ENCODE data around the gene AKAP5. TPM values are rescaled to one million over a fixed set of nuclear protein-coding genes. Genes with fewer than 3 reads are reported as not detected.

Gene AKAP5
- total and polyA plus RNA-seq, 2 donors (not counting 1 experiment from before 2014, with no cell fraction given): 0.21 to 1.4 TPM

DNA sequence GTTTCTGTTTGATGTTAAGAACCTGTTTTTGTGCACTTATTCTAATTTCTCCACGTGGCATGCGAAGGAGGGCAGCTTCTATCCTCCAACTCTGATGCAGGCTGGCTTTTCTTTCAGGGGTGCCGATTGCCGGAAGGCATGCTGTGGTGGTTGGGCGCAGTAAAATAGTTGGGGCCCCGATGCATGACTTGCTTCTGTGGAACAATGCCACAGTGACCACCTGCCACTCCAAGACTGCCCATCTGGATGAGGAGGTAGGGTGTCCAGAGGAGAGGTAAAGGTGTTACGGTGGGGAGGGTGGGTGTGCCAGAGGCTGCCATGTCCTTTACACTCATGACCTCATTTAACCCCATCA lies 47.6 kb upstream of the AKAP5 start:
- H4K20me1 ChIP-seq (ENCODE audit: control insufficient read depth, insufficient read depth, low read length, poor library complexity, severe bottlenecking): no peaks in the 10 kb centered on the region
- Mint-ChIP-seq H3K9me3 (ENCODE audit: insufficient read depth) (no peaks in the 10 kb centered on the region), H3K4me1 (no peaks in the 10 kb centered on the region), H3K27me3 (no peaks in the 10 kb centered on the region), H3K27ac (no peak overlapping the region), H3K4me3 (no peak overlapping the region)
- no peaks in the 10 kb centered on the region for H3K9me3 ChIP-seq (ENCODE audit: control extremely low read depth in 1 of 3, control insufficient read depth in 2 of 3, insufficient read depth in 1 of 3, low read length in 2 of 3)
- H3K9ac ChIP-seq (ENCODE audit: low read length): no peak overlapping the region
- intact Hi-C loops (cut with micrococcal nuclease): no loop called here
- H2AFZ ChIP-seq (ENCODE audit: insufficient read depth, low read depth, low read length, poor library complexity, severe bottlenecking): no peak overlapping the region
- no peak overlapping the region for H3K27ac ChIP-seq (ENCODE audit: low read length in 2 of 2)
- no peak for ATAC-seq (ENCODE audit: low read depth)
- TF ChIP-seq, protein P1, sequence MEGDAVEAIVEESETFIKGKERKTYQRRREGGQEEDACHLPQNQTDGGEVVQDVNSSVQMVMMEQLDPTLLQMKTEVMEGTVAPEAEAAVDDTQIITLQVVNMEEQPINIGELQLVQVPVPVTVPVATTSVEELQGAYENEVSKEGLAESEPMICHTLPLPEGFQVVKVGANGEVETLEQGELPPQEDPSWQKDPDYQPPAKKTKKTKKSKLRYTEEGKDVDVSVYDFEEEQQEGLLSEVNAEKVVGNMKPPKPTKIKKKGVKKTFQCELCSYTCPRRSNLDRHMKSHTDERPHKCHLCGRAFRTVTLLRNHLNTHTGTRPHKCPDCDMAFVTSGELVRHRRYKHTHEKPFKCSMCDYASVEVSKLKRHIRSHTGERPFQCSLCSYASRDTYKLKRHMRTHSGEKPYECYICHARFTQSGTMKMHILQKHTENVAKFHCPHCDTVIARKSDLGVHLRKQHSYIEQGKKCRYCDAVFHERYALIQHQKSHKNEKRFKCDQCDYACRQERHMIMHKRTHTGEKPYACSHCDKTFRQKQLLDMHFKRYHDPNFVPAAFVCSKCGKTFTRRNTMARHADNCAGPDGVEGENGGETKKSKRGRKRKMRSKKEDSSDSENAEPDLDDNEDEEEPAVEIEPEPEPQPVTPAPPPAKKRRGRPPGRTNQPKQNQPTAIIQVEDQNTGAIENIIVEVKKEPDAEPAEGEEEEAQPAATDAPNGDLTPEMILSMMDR (IDR thresholded peaks at IDR 0.05): no peak
- no peak for TF ChIP-seq EZH2 (IDR thresholded peaks at IDR 0.05; ENCODE audit: borderline replicate concordance, insufficient read depth, low read depth, low read length, poor library complexity, severe bottlenecking)
- peaks cover 20 to 67% of the 10 kb centered on the region in 2 experiments for H3K36me3 ChIP-seq (replicated peaks in 1 of 2; ENCODE audit: control extremely low read depth in 1 of 2, control insufficient read depth in 1 of 2, extremely low read depth in 1 of 2, insufficient read depth in 2 of 2, low read length in 1 of 2)
- H3K27me3 ChIP-seq (replicated peaks in 1 of 4; ENCODE audit: control extremely low read depth in 1 of 4, control insufficient read depth in 3 of 4, insufficient read depth in 4 of 4, low read length in 3 of 4): no peaks in the 10 kb centered on the region
- no peak for DNase-seq
- WGBS (ENCODE audit: insufficient coverage): 96% methylated on average over 5 of the region's 7 CpGs
- no peaks in the 10 kb centered on the region for H3K79me2 ChIP-seq (ENCODE audit: control insufficient read depth, insufficient read depth, low read length)
- H3K4me1 ChIP-seq (ENCODE audit: control insufficient read depth in 2 of 2, insufficient read depth in 2 of 2, low read length in 2 of 2): no peaks in the 10 kb centered on the region
- ChIA-PET CTCF (interaction anchor here (0.7 to 2.2 kb wide), 2 partner anchors 13 to 48 kb away, joined by 3 to 9 read pairs; partner anchors contain the start of gene AKAP5), POLR2A (no interaction called here)
- H3K4me2 ChIP-seq (replicated peaks; ENCODE audit: low read depth, low read length, poor library complexity, severe bottlenecking): no peak overlapping the region
- H3K4me3 ChIP-seq (ENCODE audit: control extremely low read depth in 1 of 5, extremely low read depth in 1 of 5, insufficient read depth in 1 of 5, low read depth in 2 of 5, low read length in 4 of 5): no peak overlapping the region

GRCh38 chr14:64419003-64419402 lies 46.3 kb upstream of the AKAP5 start:
- no peaks in the 10 kb centered on the region for H3K4me1 Mint-ChIP-seq
- 100% methylated on average over 4 of the region's 7 CpGs for WGBS (ENCODE audit: insufficient coverage)
- H3K4me1 ChIP-seq (ENCODE audit: control insufficient read depth in 2 of 2, insufficient read depth in 2 of 2, low read length in 2 of 2): no peaks in the 10 kb centered on the region
- no peak overlapping the region for H3K27ac ChIP-seq (ENCODE audit: low read length in 2 of 2)
- ATAC-seq (ENCODE audit: low read depth) (no peak), DNase-seq (no peak)
- no peaks in the 10 kb centered on the region for H3K9me3 ChIP-seq (ENCODE audit: control extremely low read depth in 1 of 3, control insufficient read depth in 2 of 3, insufficient read depth in 1 of 3, low read length in 2 of 3)
- no peaks in the 10 kb centered on the region for H3K27me3 Mint-ChIP-seq
- peak overlapping the region; percentile 10 for H3K27ac Mint-ChIP-seq
- POLR2A ChIA-PET: no interaction called here
- intact Hi-C loops (cut with micrococcal nuclease): no loop called here
- H3K9ac ChIP-seq (ENCODE audit: low read length): no peak overlapping the region
- H3K4me3 Mint-ChIP-seq: no peak overlapping the region
- H4K20me1 ChIP-seq (ENCODE audit: control insufficient read depth, insufficient read depth, low read length, poor library complexity, severe bottlenecking): no peaks in the 10 kb centered on the region
- H3K79me2 ChIP-seq (ENCODE audit: control insufficient read depth, insufficient read depth, low read length): no peaks in the 10 kb centered on the region
- peaks cover 18 to 73% of the 10 kb centered on the region in 2 experiments for H3K36me3 ChIP-seq (replicated peaks in 1 of 2; ENCODE audit: control extremely low read depth in 1 of 2, control insufficient read depth in 1 of 2, extremely low read depth in 1 of 2, insufficient read depth in 2 of 2, low read length in 1 of 2)
- no peak overlapping the region for H3K4me2 ChIP-seq (replicated peaks; ENCODE audit: low read depth, low read length, poor library complexity, severe bottlenecking)
- no peak overlapping the region for H2AFZ ChIP-seq (ENCODE audit: insufficient read depth, low read depth, low read length, poor library complexity, severe bottlenecking)
- no peak overlapping the region for H3K4me3 ChIP-seq (ENCODE audit: control extremely low read depth in 1 of 5, extremely low read depth in 1 of 5, insufficient read depth in 1 of 5, low read depth in 2 of 5, low read length in 4 of 5)
- H3K27me3 ChIP-seq (replicated peaks in 1 of 4; ENCODE audit: control extremely low read depth in 1 of 4, control insufficient read depth in 3 of 4, insufficient read depth in 4 of 4, low read length in 3 of 4): no peaks in the 10 kb centered on the region
- TF ChIP-seq, protein P1 (IDR thresholded peaks at IDR 0.05): no peak
- no peak for TF ChIP-seq EZH2 (IDR thresholded peaks at IDR 0.05; ENCODE audit: borderline replicate concordance, insufficient read depth, low read depth, low read length, poor library complexity, severe bottlenecking)
- H3K9me3 Mint-ChIP-seq (ENCODE audit: insufficient read depth): no peaks in the 10 kb centered on the region
- CTCF ChIA-PET: interaction anchor here (1.4 kb wide), 1 partner anchor 14 kb away, joined by 3 read pairs; no protein-coding TSS in a partner anchor
